ENCODE data around the gene NFAT5. TPM values are rescaled to one million over a fixed set of nuclear protein-coding genes. Genes with fewer than 3 reads are reported as not detected.

Gene NFAT5
- total and polyA plus RNA-seq, 9 of the 15 experiments (the other 6 are each of a cell fraction or from before 2014, with no cell fraction given), result 0.78 to 20.5 (median 12.4) TPM

DNA sequence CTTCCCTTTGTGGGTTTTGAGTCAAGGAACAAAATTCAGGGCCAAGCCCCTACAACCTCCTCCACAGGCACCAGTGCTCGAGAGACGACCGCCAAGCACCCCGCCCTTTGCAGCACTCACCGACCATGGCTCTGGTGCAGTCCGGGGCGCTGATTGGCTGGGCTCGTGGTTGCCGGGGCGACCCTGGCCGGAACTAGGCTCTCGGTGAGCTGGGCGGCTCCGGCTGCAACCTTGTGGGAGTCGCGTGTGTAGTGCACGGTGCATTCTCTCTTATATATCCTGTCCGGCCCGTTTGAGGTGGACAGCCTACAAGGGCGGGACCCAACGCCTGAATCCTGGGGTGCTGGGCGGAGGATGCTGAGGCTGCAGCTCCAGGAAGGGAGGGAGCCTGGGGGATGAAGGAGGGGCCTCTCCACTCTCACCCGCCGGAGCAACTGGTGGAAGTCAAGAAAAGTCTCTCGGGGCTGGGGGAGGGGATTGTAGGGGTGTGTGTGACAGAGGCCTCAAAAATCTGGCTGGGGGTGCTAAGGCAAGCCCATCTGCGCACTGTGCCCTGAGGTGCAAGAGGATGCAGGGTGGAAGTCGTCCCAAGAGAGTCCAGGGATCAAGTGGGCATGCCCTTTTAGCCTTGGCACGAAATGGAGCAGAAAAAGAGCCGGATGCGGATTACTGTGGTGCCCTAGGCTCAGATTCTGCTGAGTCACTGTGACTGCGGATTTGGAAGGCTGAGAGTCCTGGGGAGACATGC is 160.7 kb downstream of the NFAT5 start, which contains the start of gene NQO1:
NQO1 (minus strand) TSS at position 248 of the 748 bp plus-strand sequence; CDS start at position 127, 121 bp downstream.
- peak; percentile 94 for ATAC-seq
- Histone ChIP-seq H3K9me1 (ENCODE audit: control insufficient read depth, insufficient read depth, low read length) (no peaks in the 10 kb centered on the region), H2AFZ (ENCODE audit: low read depth, low read length) (peak within 1 kb of the TSS; percentile 96), H4K20me1 (replicated peaks; ENCODE audit: control insufficient read depth, insufficient read depth, low read length) (no peaks in the 10 kb centered on the region), H3K36me3 (ENCODE audit: control insufficient read depth, insufficient read depth, low read length) (peaks cover under 1% of the 10 kb centered on the region; the same call in 1 of the 3 replicates), H3K27me3 (ENCODE audit: control insufficient read depth in 2 of 2, insufficient read depth in 2 of 2, low read length in 2 of 2) (no peaks in the 10 kb centered on the region; a peak in 1 of 5 replicates), H3K4me3 (peak within 1 kb of the TSS; percentile 52), H3K9me3 (replicated peaks; ENCODE audit: control insufficient read depth, insufficient read depth, low read depth, low read length) (no peaks in the 10 kb centered on the region), H3K4me1 (replicated peaks in 1 of 2; ENCODE audit: control insufficient read depth in 2 of 2, insufficient read depth in 2 of 2, low read length in 2 of 2) (peaks cover 26 to 44% of the 10 kb centered on the region in 2 experiments; a peak in 4 of 5 replicates), H3K79me2 (ENCODE audit: control insufficient read depth, insufficient read depth, low read length) (peaks cover 51% of the 10 kb centered on the region), H3K4me2 (ENCODE audit: insufficient read depth, low read length) (peak within 1 kb of the TSS; percentile 99), H3K27ac (ENCODE audit: extremely low read depth, low read depth, low read length) (peak within 1 kb of the TSS; percentile 97), H3K9ac (ENCODE audit: insufficient read depth in 1 of 2, low read depth in 2 of 2, low read length in 2 of 2) (peak within 1 kb of the TSS; percentile 89 to 92)
- BruUV-seq (replicated peaks), result no TSS peak
- in situ Hi-C loops (cut with MboI), result no loop called here
- intact Hi-C loops (cut with micrococcal nuclease), result loop anchor here (1.0 kb wide), 1 partner anchor 28 kb away; the partner anchor contains the start of gene NOB1
- ChIA-PET CTCF (ENCODE audit: low intra/inter-chr PET ratio) (no interaction called here), POLR2A (interaction anchor here (0.7 to 8.6 kb wide), 13 partner anchors 9 to 338 kb away, joined by 3 to 66 read pairs (median 4); partner anchors contain the start of gene NOB1)
- WGBS (ENCODE audit: insufficient coverage, low coverage, missing lambda C conversion rate), result 1% methylated on average over 30 of the region's 31 CpGs
- FAIRE-seq, result peak; percentile 90
- DNase-seq (ENCODE audit: extremely low read depth in 1 of 4, low spot score in 3 of 4), result peak; percentile 95 to 98 (median 96)
- peak; percentile 77 for TF ChIP-seq CBX1 (IDR thresholded peaks at IDR 0.05; ENCODE audit: low read depth)
- TF ChIP-seq, protein P1, sequence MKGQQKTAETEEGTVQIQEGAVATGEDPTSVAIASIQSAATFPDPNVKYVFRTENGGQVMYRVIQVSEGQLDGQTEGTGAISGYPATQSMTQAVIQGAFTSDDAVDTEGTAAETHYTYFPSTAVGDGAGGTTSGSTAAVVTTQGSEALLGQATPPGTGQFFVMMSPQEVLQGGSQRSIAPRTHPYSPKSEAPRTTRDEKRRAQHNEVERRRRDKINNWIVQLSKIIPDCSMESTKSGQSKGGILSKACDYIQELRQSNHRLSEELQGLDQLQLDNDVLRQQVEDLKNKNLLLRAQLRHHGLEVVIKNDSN (CRISPR knock-in tag; IDR thresholded peaks at IDR 0.05), result 0 out of 2 replicates have a peak, but pooled peaks have one; percentile 20
- peak; percentile 45; the same call in 1 of the 2 replicates for TF ChIP-seq JUN (IDR thresholded peaks at IDR 0.05; ENCODE audit: borderline replicate concordance, low read depth, low read length)
- TF ChIP-seq JUN (CRISPR knock-in tag; IDR thresholded peaks at IDR 0.05; ENCODE audit: borderline replicate concordance), result 0 out of 2 replicates have a peak, but pooled peaks have one; percentile 60
- 0 out of 2 replicates have a peak, but pooled peaks have one; percentile 16 for TF ChIP-seq NCOR1 (IDR thresholded peaks at IDR 0.05)
- no peak for TF ChIP-seq MTF1 (CRISPR knock-in tag; IDR thresholded peaks at IDR 0.05; ENCODE audit: borderline replicate concordance)
- TF ChIP-seq BCL6 (CRISPR knock-in tag; IDR thresholded peaks at IDR 0.05), result no peak
- no peak for TF ChIP-seq NR2F6 (CRISPR knock-in tag; IDR thresholded peaks at IDR 0.05)
- TF ChIP-seq CCNT2 (IDR thresholded peaks at IDR 0.05; ENCODE audit: borderline replicate concordance, extremely low read depth, insufficient read length, low read depth, low read length), result peak; percentile 44

Measured in K562 (cell line).